ENCODE results near the gene KCNJ15. TPM values are rescaled to one million over a fixed set of nuclear protein-coding genes. Genes with fewer than 3 reads are reported as not detected.

The KCNJ15 gene
- total RNA-seq, 4 donors from 2014 or later: 4.6 to 9.2 (median 6.5) TPM

DNA sequence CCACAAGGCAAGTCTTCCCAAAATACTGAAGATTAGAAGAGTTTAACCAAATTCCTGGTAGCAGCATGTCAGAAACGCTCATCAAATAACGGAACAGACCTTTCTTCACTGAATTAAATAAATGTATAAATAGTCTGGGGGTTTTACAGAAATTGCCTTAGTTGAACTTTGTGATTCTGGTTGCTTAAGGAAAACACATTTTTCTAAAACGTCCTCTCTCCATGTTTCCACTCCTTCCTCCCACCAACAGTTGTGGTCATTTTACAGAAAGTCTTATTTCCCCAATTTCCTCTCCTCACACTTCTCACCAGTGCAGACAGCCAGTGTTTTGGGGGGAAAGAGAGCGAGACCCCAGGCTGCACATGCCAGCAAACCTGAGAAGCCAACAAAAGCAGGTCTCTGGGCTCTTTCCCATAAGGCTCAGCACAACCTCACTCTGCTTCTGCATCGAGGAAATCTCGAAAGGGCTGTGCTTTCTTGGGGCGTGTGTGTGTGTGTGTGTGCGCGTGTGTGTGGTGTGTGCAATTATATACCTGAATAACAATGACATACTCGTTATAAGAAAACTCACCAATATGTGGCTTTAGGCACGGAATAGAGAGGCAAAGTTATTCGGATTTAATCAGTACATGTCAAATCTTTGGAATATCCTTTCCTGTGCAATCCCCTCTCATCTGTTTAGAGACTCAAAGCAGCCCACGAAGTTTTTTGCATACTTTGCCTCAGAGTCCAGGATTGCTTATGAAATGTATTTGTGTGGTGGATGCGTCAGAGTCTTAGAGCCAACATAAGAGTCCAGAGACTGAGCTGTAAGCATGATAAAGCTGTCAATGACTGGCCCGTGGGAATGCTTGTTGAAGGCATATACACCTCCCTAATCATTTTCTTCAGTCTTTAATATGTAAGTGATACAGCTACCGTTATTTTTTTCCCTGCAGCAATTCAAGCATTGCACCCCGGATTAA, 2.0 kb downstream of the KCNJ15 start:
- peaks cover 7% of the 10 kb centered on the region for H3K4me1 ChIP-seq
- no peaks in the 10 kb centered on the region for H3K9me3 ChIP-seq
- H3K36me3 ChIP-seq: no peaks in the 10 kb centered on the region
- H3K27me3 ChIP-seq: peaks cover 5% of the 10 kb centered on the region
- no peak overlapping the region for H3K4me3 ChIP-seq
- H3K27ac ChIP-seq: no peak overlapping the region
- WGBS: 75% methylated on average over 17 of the region's 17 CpGs
- no peak for TF ChIP-seq EP300 (IDR thresholded peaks at IDR 0.05)
- no peak for TF ChIP-seq POLR2AphosphoS5 (IDR thresholded peaks at IDR 0.05)
- DNase-seq (ENCODE audit: low spot score in 2 of 2): no peak

DNA sequence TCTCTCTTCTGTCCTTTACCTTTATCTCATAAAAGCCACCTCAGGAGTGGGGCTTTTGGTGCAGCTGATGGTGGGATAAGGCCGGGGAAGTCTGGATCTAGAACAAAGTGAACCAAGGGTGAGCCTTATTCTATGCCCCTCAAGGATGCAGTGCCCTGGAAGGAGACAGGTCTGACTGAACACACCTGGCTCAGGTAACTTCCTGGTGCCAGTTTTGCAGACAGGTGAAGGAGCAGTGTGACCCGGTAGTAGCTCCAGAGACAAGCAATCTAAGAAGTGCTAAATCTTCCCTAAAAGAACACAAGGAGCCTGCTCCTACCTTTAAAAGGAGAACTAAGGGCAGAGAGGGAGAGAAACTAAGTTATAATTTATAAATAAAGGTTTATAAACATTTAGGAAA, 2.9 kb downstream of the KCNJ15 start:
- Histone ChIP-seq H3K4me3 (no peak overlapping the region), H3K4me1 (peaks cover 7% of the 10 kb centered on the region)

DNA sequence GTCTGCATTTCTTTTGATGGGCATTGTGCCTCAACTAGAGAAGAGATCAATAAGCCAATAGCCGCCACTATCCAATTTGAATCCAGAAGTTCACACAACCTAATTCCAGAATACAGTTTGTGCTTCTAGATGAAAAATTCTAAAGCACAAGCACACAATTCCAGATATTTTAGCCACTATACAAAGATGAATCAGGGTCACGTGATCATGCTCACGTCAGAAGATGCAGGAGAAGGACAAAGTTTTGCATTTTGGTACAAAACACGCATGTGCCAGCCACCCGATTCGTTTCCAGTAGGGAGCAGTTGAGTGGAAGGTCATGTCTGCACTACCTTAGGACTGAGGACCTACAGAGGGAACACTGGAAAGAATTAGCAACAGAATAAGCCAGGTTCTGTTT, 3.6 kb downstream of the KCNJ15 start:
- H3K27ac ChIP-seq: no peak overlapping the region
- TF ChIP-seq POLR2AphosphoS5 (IDR thresholded peaks at IDR 0.05) (no peak), POLR2A (IDR thresholded peaks at IDR 0.05) (no peak), EP300 (IDR thresholded peaks at IDR 0.05) (no peak)
- TF ChIP-seq, protein P1, sequence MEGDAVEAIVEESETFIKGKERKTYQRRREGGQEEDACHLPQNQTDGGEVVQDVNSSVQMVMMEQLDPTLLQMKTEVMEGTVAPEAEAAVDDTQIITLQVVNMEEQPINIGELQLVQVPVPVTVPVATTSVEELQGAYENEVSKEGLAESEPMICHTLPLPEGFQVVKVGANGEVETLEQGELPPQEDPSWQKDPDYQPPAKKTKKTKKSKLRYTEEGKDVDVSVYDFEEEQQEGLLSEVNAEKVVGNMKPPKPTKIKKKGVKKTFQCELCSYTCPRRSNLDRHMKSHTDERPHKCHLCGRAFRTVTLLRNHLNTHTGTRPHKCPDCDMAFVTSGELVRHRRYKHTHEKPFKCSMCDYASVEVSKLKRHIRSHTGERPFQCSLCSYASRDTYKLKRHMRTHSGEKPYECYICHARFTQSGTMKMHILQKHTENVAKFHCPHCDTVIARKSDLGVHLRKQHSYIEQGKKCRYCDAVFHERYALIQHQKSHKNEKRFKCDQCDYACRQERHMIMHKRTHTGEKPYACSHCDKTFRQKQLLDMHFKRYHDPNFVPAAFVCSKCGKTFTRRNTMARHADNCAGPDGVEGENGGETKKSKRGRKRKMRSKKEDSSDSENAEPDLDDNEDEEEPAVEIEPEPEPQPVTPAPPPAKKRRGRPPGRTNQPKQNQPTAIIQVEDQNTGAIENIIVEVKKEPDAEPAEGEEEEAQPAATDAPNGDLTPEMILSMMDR (IDR thresholded peaks at IDR 0.05): no peak
- H3K36me3 ChIP-seq: no peaks in the 10 kb centered on the region
- no peak for DNase-seq (ENCODE audit: low spot score in 2 of 2)
- H3K4me1 ChIP-seq: peaks cover 7% of the 10 kb centered on the region
- no peaks in the 10 kb centered on the region for H3K9me3 ChIP-seq
- H3K4me3 ChIP-seq: no peak overlapping the region
- H3K27me3 ChIP-seq: peaks cover 5% of the 10 kb centered on the region
- WGBS: 94% methylated on average over 6 of the region's 6 CpGs

More for the DNA sequence above, 2.9 kb downstream of the KCNJ15 start:
- H3K36me3 ChIP-seq: no peaks in the 10 kb centered on the region
- H3K27me3 ChIP-seq: peaks cover 5% of the 10 kb centered on the region
- no peak for DNase-seq (ENCODE audit: low spot score in 2 of 2)
- WGBS: 87% methylated on average over 2 of the region's 2 CpGs
- H3K9me3 ChIP-seq: no peaks in the 10 kb centered on the region
- no peak overlapping the region for H3K27ac ChIP-seq
- TF ChIP-seq, protein P1 (IDR thresholded peaks at IDR 0.05): no peak
- no peak for TF ChIP-seq EP300 (IDR thresholded peaks at IDR 0.05)
- TF ChIP-seq POLR2AphosphoS5 (IDR thresholded peaks at IDR 0.05): no peak
- no peak for TF ChIP-seq POLR2A (IDR thresholded peaks at IDR 0.05)

DNA sequence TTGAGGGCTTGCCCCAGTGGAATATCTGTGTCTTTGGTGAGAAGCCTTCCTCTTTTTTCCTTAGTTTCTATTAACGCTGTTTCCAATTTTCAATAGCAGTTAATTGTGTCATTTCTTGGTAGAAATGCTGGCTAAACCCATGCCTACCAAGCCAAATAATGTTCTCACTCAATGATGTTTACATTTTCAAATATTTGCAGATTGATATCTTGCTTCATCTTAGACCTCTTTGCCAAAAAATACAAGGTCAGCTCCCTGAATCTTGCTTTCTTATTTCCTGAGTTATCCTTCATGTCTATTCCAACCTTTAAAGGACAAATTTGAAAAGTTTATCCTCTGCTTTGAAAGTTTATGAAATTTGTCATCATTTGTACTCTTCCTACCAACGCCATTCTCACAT, 5.1 kb downstream of the KCNJ15 start:
- peaks cover 5% of the 10 kb centered on the region for H3K27me3 ChIP-seq
- H3K4me1 ChIP-seq: peaks cover 4% of the 10 kb centered on the region
- no peak overlapping the region for H3K4me3 ChIP-seq
- TF ChIP-seq POLR2AphosphoS5 (IDR thresholded peaks at IDR 0.05) (no peak), POLR2A (IDR thresholded peaks at IDR 0.05) (no peak), EP300 (IDR thresholded peaks at IDR 0.05) (no peak)
- TF ChIP-seq, protein P1 (IDR thresholded peaks at IDR 0.05): no peak
- WGBS: 68% methylated on average over 2 of the region's 2 CpGs
- no peak for DNase-seq (ENCODE audit: low spot score in 2 of 2)
- H3K36me3 ChIP-seq: no peaks in the 10 kb centered on the region
- no peaks in the 10 kb centered on the region for H3K9me3 ChIP-seq
- no peak overlapping the region for H3K27ac ChIP-seq

DNA sequence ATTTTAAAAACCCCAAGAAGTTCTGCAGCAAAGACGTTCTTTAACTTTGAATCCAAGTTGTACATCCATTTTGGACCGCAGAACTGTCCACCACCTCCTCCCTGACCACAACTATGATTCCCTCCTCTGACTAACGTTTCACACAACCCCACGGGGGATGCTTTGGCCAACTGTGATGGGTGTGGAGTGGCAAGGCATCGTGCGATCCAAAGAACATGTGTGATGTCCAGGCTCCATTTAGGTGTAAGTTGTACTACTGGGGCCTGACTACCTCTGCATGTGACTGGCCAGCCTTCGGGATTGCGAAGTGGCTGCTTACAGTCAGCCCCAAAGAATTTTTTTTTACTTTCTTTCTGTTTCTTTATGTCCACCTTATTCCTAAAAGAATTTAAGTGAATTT, 6.7 kb downstream of the KCNJ15 start:
- H3K27ac ChIP-seq: no peak overlapping the region
- no peaks in the 10 kb centered on the region for H3K9me3 ChIP-seq
- H3K36me3 ChIP-seq: no peaks in the 10 kb centered on the region
- H3K4me3 ChIP-seq: no peak overlapping the region
- peaks cover 20% of the 10 kb centered on the region for H3K4me1 ChIP-seq
- 77% methylated on average over 8 of the region's 8 CpGs for whole genome bisulfite sequencing
- peaks cover 5% of the 10 kb centered on the region for H3K27me3 ChIP-seq
- DNase-seq (ENCODE audit: low spot score in 2 of 2): no peak
- TF ChIP-seq POLR2A (IDR thresholded peaks at IDR 0.05) (no peak), POLR2AphosphoS5 (IDR thresholded peaks at IDR 0.05) (no peak), EP300 (IDR thresholded peaks at IDR 0.05) (no peak)
- TF ChIP-seq, protein P1 (IDR thresholded peaks at IDR 0.05): no peak
